GM19193 (cell line): ENCODE results near the gene ANKRD55.

Experiments used
- POLR2A ChIP-seq: IDR thresholded peaks from 4 replicates; pipeline ENCODE4 v1.6.1; 2011; ENCODE audit not compliant: insufficient read depth, insufficient read length; ENCODE audit errors: extremely low read depth

Gene ANKRD55

GRCh38 chr5:56233230-56233629 lies at the start of gene ANKRD55:
Gene ANKRD55 (minus strand): TSS chr5:56233330. CDS start chr5:56232913, 417 bp downstream.
- TF ChIP-seq POLR2A: no peak

DNA sequence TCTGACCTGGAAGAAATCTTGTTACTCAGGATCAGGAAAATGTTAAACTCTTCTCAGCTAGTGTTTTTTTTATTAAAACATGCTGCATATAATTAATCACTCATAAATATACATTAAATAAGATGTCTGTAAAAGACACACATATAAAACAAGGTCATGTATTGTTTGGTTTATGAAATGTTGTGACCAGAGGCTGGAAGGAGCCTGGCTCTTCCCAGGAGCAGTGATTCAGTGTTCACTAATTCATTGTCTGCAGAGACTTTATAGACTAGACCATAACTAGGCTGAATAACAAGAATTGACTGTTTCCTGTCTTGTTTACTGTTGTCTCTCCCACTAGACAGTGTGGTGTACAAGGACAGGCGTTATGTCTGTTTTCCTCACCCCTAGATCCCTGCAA lies 49.1 kb upstream of the ANKRD55 start:
- TF ChIP-seq POLR2A: no peak

DNA sequence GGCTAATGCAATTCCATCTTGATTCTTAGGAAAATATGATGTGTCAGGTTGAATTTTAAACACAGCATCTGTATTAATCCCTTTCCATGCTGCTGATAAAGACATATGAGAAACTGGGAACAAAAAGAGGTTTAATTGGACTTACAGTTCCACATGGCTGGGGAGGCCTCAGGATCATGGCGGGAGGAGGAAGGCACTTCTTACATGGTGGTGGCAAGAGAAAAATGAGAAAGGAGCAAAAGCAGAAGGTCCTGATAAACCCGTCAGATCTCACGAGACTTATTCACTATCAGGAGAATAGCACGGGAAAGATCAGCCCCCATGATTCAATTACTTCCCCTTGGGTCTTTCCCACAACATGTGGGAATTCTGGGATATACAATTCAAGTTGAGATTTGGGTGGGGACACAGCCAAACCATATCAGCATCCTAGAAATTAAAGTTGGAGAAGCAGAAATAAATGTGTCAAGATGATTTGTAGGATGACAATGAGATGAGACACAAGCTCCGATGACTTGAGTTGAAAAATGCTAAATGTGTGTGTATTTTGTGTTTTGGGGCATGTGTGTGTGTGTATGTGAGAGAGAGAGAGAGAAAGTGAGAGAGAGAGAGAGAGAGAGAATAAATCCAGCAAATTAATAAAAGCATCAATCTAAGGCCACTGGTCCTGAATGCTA lies 48.5 kb upstream of the ANKRD55 start:
- TF ChIP-seq POLR2A: no peak

DNA sequence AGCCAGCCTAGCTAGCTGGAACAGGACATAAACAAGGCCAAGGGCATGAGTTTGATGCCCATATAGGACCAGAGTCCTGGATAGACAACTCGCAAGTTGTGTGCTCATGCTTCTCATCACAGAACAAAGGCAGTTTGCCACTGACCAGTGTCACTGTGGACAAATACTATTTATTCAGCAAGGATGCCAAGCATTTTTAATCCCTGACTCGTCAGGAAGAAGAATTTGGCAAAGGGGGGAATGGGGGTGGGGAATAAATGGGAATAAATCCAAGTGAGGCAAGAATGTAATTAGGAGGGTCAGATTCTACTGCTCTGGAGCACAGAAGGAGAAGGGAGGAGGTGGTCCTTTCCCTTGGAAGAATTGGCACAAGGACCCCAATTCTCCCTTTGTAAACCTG lies 46.8 kb upstream of the ANKRD55 start:
- no peak for TF ChIP-seq POLR2A

DNA sequence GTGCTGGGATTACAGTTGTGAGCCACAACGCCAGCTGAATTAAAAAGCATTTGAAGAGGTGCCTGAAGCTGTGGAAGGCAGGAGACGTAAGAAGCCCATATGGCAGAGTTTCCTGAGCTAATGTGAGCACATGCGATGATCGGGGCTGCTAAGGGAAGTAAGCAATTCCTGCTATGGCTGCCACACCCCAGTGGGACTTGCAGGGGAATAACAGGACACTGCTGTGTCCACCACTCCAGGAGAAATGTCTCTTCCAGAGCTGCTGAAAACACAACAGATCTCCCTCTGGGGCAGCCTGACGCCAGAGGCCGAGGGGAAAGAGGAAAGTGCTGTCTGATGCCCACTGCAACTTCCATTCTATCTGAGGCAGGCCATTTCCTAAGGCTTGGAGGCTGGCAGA lies 46.2 kb upstream of the ANKRD55 start:
- no peak for TF ChIP-seq POLR2A

- no peak for TF ChIP-seq POLR2A
Measured at GRCh38 chr5:56278335-56278753, 45.2 kb upstream of the ANKRD55 start.

GRCh38 chr5:56277573-56277972 lies 44.4 kb upstream of the ANKRD55 start:
- no peak for TF ChIP-seq POLR2A

GRCh38 chr5:56273376-56273955 lies 40.3 kb upstream of the ANKRD55 start:
- TF ChIP-seq POLR2A: no peak

DNA sequence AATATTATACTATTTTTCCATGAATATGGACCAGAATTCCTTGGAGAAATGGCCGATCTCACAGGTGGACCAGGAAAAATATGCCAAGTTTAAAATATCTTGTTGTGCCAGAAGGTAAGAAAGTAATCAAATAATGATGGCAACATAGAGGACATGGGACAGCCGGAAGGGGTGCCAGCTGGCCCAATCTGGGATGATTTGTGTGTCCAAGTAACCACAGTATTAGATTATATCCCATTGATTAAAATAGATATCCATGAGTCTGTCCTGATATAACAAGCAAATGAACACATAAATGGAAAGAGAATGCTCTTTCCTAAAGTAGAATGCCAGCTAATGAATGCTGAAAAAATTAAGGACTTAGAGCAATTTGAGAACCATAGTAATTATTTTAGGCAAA lies 39.6 kb upstream of the ANKRD55 start:
- TF ChIP-seq POLR2A: no peak

- TF ChIP-seq POLR2A: no peak
Measured at GRCh38 chr5:56270568-56271392, 37.6 kb upstream of the ANKRD55 start.

DNA sequence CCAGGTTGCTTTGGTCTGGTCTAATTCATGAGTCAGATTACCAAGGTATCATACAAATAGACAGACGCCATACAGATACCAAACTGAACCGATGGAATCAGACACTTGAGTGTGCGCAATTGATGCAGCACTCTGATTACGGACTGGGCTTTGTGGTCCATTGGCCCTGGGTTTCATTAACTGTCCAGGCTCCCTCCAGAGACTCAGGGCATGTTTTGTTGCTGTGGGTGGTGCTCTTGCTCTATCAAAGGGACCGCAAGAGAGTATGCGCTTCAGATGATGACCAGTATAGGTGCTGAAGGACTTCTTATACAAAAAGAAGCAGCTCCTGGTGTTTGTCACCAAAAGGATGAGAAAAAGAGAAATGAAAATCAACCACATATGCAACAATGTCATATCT lies 36.9 kb upstream of the ANKRD55 start:
- no peak for TF ChIP-seq POLR2A

GRCh38 chr5:56269216-56269927 lies 36.2 kb upstream of the ANKRD55 start:
- TF ChIP-seq POLR2A: no peak

GRCh38 chr5:56267856-56268255 lies 34.7 kb upstream of the ANKRD55 start:
- no peak for TF ChIP-seq POLR2A

DNA sequence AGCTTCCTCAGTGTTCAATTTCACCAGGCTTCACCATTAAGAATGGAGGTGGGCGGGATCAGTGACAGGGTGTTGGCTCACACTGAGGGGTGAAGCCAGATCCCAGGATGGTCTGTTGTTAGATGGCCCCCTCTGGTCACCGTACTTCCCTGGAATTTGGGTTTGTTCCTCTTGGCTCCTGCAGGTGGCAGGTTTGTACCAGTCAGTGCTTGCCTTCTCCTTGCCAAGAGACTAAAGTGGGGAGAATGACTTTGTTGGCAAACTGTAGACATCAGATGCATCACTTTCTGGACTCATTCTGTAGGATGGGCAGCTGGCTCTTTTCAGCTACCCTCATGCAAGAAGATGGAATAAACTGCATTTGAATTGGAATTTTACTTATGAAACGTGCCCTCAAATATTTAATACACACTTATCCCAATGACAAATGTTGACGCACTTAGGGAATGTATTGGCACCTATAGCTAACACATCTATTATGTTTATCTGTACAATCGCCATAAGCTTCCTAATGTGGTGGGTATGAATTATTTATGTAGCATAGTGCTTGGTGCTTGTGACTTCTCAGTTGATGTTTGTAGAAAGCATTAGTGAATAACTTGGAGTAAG lies 31.4 kb upstream of the ANKRD55 start:
- TF ChIP-seq POLR2A: no peak

DNA sequence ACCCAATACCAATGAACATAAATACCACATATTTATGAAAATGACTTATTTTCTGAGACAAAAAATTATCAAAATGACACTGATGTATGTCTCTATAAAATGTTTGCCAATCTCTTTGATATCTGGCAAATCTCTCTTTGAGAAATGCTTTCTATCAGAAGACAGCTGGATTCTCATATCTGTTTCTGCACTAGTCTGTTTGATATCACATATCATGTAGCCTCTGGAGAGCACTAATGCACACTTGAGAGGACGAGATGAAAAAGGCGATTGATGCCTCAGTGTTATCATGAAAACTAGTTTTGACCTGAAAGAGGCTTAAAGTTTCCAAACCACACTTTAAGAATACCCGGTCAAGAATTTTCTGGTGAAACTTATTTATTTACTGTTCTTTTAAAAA lies 29.1 kb upstream of the ANKRD55 start:
- no peak for TF ChIP-seq POLR2A
